Measurements from ENCODE around the gene PRKN.

Gene PRKN

GRCh38 chr6:161984713-161985112, 742.9 kb downstream of the PRKN start:
- H3K36me3 ChIP-seq (ENCODE audit: control insufficient read depth in 2 of 2, insufficient read depth in 2 of 2, low read length in 2 of 2): no peaks in the 10 kb centered on the region
- no peak overlapping the region for H3K4me3 ChIP-seq (ENCODE audit: low read length in 2 of 2)
- H3K4me1 ChIP-seq (ENCODE audit: control insufficient read depth, insufficient read depth, low read length): no peaks in the 10 kb centered on the region
- no peaks in the 10 kb centered on the region for H3K27me3 ChIP-seq (ENCODE audit: control insufficient read depth in 1 of 2, insufficient read depth in 2 of 2, low read length in 2 of 2)
- no peak overlapping the region for H3K27ac ChIP-seq (ENCODE audit: low read length)
- H3K9ac ChIP-seq (ENCODE audit: low read length in 2 of 2): no peak overlapping the region
- no peaks in the 10 kb centered on the region for H3K9me3 ChIP-seq (ENCODE audit: control insufficient read depth in 2 of 2, low read length in 2 of 2)

DNA sequence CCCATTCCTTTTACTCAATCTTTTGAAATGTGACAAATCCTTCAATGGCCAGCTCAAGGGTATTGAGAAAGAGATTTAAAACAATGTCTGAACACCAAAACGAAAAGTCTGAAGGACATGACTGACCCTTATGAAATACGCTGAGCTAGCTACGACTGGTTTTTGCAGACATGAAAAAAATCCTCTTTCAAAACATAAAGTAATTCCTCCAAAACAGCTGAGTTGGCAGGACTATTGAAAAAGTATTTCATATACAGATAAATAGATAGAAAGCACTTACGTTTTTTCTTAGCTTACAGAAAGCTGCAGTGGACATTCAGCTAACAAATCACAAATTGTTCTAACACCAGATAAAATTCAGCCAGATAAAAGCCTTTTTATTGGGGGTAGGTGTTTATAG, 751.0 kb downstream of the PRKN start:
- H3K9ac ChIP-seq (ENCODE audit: low read length in 2 of 2): no peak overlapping the region
- H3K27me3 ChIP-seq (ENCODE audit: control insufficient read depth in 1 of 2, insufficient read depth in 2 of 2, low read length in 2 of 2): no peaks in the 10 kb centered on the region
- H3K9me3 ChIP-seq (ENCODE audit: control insufficient read depth in 2 of 2, low read length in 2 of 2): no peaks in the 10 kb centered on the region
- no peaks in the 10 kb centered on the region for H3K36me3 ChIP-seq (ENCODE audit: control insufficient read depth in 2 of 2, insufficient read depth in 2 of 2, low read length in 2 of 2)
- H3K4me1 ChIP-seq (ENCODE audit: control insufficient read depth, insufficient read depth, low read length): no peaks in the 10 kb centered on the region
- no peak overlapping the region for H3K27ac ChIP-seq (ENCODE audit: low read length)
- no peak overlapping the region for H3K4me3 ChIP-seq (ENCODE audit: low read length in 2 of 2)

- Histone ChIP-seq H3K36me3 (ENCODE audit: control insufficient read depth in 2 of 2, insufficient read depth in 2 of 2, low read length in 2 of 2) (no peaks in the 10 kb centered on the region), H3K4me1 (ENCODE audit: control insufficient read depth, insufficient read depth, low read length) (no peaks in the 10 kb centered on the region), H3K27me3 (ENCODE audit: control insufficient read depth in 1 of 2, insufficient read depth in 2 of 2, low read length in 2 of 2) (no peaks in the 10 kb centered on the region), H3K4me3 (ENCODE audit: low read length in 2 of 2) (no peak overlapping the region), H3K9ac (ENCODE audit: low read length in 2 of 2) (no peak overlapping the region), H3K9me3 (ENCODE audit: control insufficient read depth in 2 of 2, low read length in 2 of 2) (no peaks in the 10 kb centered on the region), H3K27ac (ENCODE audit: low read length) (no peak overlapping the region)
Measured at GRCh38 chr6:161973064-161973463, 754.5 kb downstream of the PRKN start.

- Histone ChIP-seq H3K4me1 (ENCODE audit: control insufficient read depth, insufficient read depth, low read length) (no peaks in the 10 kb centered on the region), H3K4me3 (ENCODE audit: low read length in 2 of 2) (no peak overlapping the region), H3K27ac (ENCODE audit: low read length) (no peak overlapping the region), H3K27me3 (ENCODE audit: control insufficient read depth in 1 of 2, insufficient read depth in 2 of 2, low read length in 2 of 2) (no peaks in the 10 kb centered on the region), H3K9ac (ENCODE audit: low read length in 2 of 2) (no peak overlapping the region), H3K9me3 (ENCODE audit: control insufficient read depth in 2 of 2, low read length in 2 of 2) (no peaks in the 10 kb centered on the region), H3K36me3 (ENCODE audit: control insufficient read depth in 2 of 2, insufficient read depth in 2 of 2, low read length in 2 of 2) (no peaks in the 10 kb centered on the region)
Measured at GRCh38 chr6:161971043-161971442, 756.5 kb downstream of the PRKN start.

DNA sequence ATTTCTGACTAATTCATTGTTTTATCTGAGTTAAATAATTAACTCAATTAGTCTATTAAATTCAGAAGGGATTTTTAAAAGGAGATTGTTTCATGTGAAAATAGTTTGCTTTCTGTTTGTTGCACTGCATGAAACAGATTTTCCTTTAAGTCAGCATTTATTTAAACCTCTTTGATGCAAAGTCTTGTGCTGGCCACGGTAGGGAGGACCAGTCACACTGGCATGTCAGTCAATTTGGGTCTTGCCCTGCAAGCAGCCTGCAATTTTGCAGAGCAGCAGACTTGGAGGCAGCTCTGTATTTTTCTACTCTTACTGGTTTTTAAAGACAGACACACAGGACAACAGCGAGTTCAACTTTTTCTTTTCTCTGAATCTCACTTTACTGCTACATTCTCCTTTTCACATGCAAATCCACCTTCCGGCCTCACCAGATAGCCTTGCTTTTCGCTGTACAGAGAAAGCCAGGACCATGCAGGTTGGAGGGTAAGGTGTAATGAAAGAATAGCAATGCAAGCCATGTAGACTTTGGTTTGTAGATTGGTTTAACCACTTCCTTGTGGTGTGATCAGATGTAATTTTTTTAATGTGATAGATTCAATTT, 763.8 kb downstream of the PRKN start:
- Histone ChIP-seq H3K27ac (ENCODE audit: low read length) (no peak overlapping the region), H3K4me3 (ENCODE audit: low read length in 2 of 2) (no peak overlapping the region), H3K9me3 (ENCODE audit: control insufficient read depth in 2 of 2, low read length in 2 of 2) (no peaks in the 10 kb centered on the region), H3K27me3 (ENCODE audit: control insufficient read depth in 1 of 2, insufficient read depth in 2 of 2, low read length in 2 of 2) (no peaks in the 10 kb centered on the region), H3K9ac (ENCODE audit: low read length in 2 of 2) (no peak overlapping the region), H3K4me1 (ENCODE audit: control insufficient read depth, insufficient read depth, low read length) (no peaks in the 10 kb centered on the region), H3K36me3 (ENCODE audit: control insufficient read depth in 2 of 2, insufficient read depth in 2 of 2, low read length in 2 of 2) (no peaks in the 10 kb centered on the region)

GRCh38 chr6:161963181-161963580, 764.4 kb downstream of the PRKN start:
- H3K27me3 ChIP-seq (ENCODE audit: control insufficient read depth in 1 of 2, insufficient read depth in 2 of 2, low read length in 2 of 2): no peaks in the 10 kb centered on the region
- no peak overlapping the region for H3K4me3 ChIP-seq (ENCODE audit: low read length in 2 of 2)
- no peak overlapping the region for H3K27ac ChIP-seq (ENCODE audit: low read length)
- no peaks in the 10 kb centered on the region for H3K4me1 ChIP-seq (ENCODE audit: control insufficient read depth, insufficient read depth, low read length)
- no peak overlapping the region for H3K9ac ChIP-seq (ENCODE audit: low read length in 2 of 2)
- H3K36me3 ChIP-seq (ENCODE audit: control insufficient read depth in 2 of 2, insufficient read depth in 2 of 2, low read length in 2 of 2): no peaks in the 10 kb centered on the region
- no peaks in the 10 kb centered on the region for H3K9me3 ChIP-seq (ENCODE audit: control insufficient read depth in 2 of 2, low read length in 2 of 2)

GRCh38 chr6:161961796-161962195, 765.8 kb downstream of the PRKN start:
- H3K36me3 ChIP-seq (ENCODE audit: control insufficient read depth in 2 of 2, insufficient read depth in 2 of 2, low read length in 2 of 2): no peaks in the 10 kb centered on the region
- no peak overlapping the region for H3K27ac ChIP-seq (ENCODE audit: low read length)
- H3K9me3 ChIP-seq (ENCODE audit: control insufficient read depth in 2 of 2, low read length in 2 of 2): no peaks in the 10 kb centered on the region
- H3K4me3 ChIP-seq (ENCODE audit: low read length in 2 of 2): no peak overlapping the region
- H3K27me3 ChIP-seq (ENCODE audit: control insufficient read depth in 1 of 2, insufficient read depth in 2 of 2, low read length in 2 of 2): no peaks in the 10 kb centered on the region
- H3K9ac ChIP-seq (ENCODE audit: low read length in 2 of 2): no peak overlapping the region
- H3K4me1 ChIP-seq (ENCODE audit: control insufficient read depth, insufficient read depth, low read length): no peaks in the 10 kb centered on the region

GRCh38 chr6:161961046-161961445, 766.5 kb downstream of the PRKN start:
- no peak overlapping the region for H3K4me3 ChIP-seq (ENCODE audit: low read length in 2 of 2)
- H3K27ac ChIP-seq (ENCODE audit: low read length): no peak overlapping the region
- no peaks in the 10 kb centered on the region for H3K9me3 ChIP-seq (ENCODE audit: control insufficient read depth in 2 of 2, low read length in 2 of 2)
- no peaks in the 10 kb centered on the region for H3K4me1 ChIP-seq (ENCODE audit: control insufficient read depth, insufficient read depth, low read length)
- H3K36me3 ChIP-seq (ENCODE audit: control insufficient read depth in 2 of 2, insufficient read depth in 2 of 2, low read length in 2 of 2): no peaks in the 10 kb centered on the region
- H3K9ac ChIP-seq (ENCODE audit: low read length in 2 of 2): no peak overlapping the region
- H3K27me3 ChIP-seq (ENCODE audit: control insufficient read depth in 1 of 2, insufficient read depth in 2 of 2, low read length in 2 of 2): no peaks in the 10 kb centered on the region

DNA sequence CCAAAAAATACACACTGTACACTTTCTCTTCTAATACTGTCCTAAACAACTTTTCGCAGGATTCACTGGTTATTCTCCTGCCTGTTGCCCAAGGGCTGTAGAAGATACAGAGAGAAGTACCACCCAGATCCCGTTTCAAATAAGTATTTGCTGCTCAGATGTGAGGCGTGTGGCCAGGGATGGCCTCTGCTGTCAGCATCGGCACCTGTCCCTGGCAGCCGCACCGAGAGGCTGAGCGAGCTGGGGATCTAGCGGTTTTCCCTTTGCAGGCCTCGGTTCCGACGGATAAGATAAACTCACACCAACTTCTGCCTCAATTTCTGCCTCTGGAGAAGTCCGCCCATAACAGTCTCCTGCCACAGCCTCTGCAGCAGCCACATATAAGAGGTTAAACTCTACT, 768.5 kb downstream of the PRKN start:
- Histone ChIP-seq H3K4me1 (ENCODE audit: control insufficient read depth, insufficient read depth, low read length) (no peaks in the 10 kb centered on the region), H3K9me3 (ENCODE audit: control insufficient read depth in 2 of 2, low read length in 2 of 2) (no peaks in the 10 kb centered on the region), H3K36me3 (ENCODE audit: control insufficient read depth in 2 of 2, insufficient read depth in 2 of 2, low read length in 2 of 2) (no peaks in the 10 kb centered on the region), H3K27ac (ENCODE audit: low read length) (no peak overlapping the region), H3K27me3 (ENCODE audit: control insufficient read depth in 1 of 2, insufficient read depth in 2 of 2, low read length in 2 of 2) (no peaks in the 10 kb centered on the region), H3K9ac (ENCODE audit: low read length in 2 of 2) (no peak overlapping the region), H3K4me3 (ENCODE audit: low read length in 2 of 2) (no peak overlapping the region)

- no peaks in the 10 kb centered on the region for H3K27me3 ChIP-seq (ENCODE audit: control insufficient read depth in 1 of 2, insufficient read depth in 2 of 2, low read length in 2 of 2)
- no peaks in the 10 kb centered on the region for H3K9me3 ChIP-seq (ENCODE audit: control insufficient read depth in 2 of 2, low read length in 2 of 2)
- no peak overlapping the region for H3K27ac ChIP-seq (ENCODE audit: low read length)
- no peak overlapping the region for H3K4me3 ChIP-seq (ENCODE audit: low read length in 2 of 2)
- H3K4me1 ChIP-seq (ENCODE audit: control insufficient read depth, insufficient read depth, low read length): no peaks in the 10 kb centered on the region
- H3K9ac ChIP-seq (ENCODE audit: low read length in 2 of 2): no peak overlapping the region
- H3K36me3 ChIP-seq (ENCODE audit: control insufficient read depth in 2 of 2, insufficient read depth in 2 of 2, low read length in 2 of 2): no peaks in the 10 kb centered on the region
Measured at GRCh38 chr6:161956082-161956481, 771.5 kb downstream of the PRKN start.

- no peaks in the 10 kb centered on the region for H3K36me3 ChIP-seq (ENCODE audit: control insufficient read depth in 2 of 2, insufficient read depth in 2 of 2, low read length in 2 of 2)
- no peaks in the 10 kb centered on the region for H3K9me3 ChIP-seq (ENCODE audit: control insufficient read depth in 2 of 2, low read length in 2 of 2)
Measured at GRCh38 chr6:161954699-161955276, 772.8 kb downstream of the PRKN start.

More at GRCh38 chr6:161954699-161955276, 772.8 kb downstream of the PRKN start:
- no peak overlapping the region for H3K27ac ChIP-seq (ENCODE audit: low read length)
- no peak overlapping the region for H3K4me3 ChIP-seq (ENCODE audit: low read length in 2 of 2)
- no peak overlapping the region for H3K9ac ChIP-seq (ENCODE audit: low read length in 2 of 2)
- no peaks in the 10 kb centered on the region for H3K27me3 ChIP-seq (ENCODE audit: control insufficient read depth in 1 of 2, insufficient read depth in 2 of 2, low read length in 2 of 2)
- H3K4me1 ChIP-seq (ENCODE audit: control insufficient read depth, insufficient read depth, low read length): no peaks in the 10 kb centered on the region
